CD4-positive, CD25-positive, alpha-beta regulatory T cell (primary cell): Measurements from ENCODE around the gene CEP112. TPM values are rescaled to one million over a fixed set of nuclear protein-coding genes. Genes with fewer than 3 reads are reported as not detected.

Source experiments
- ATAC-seq, 2 donors: fragments of 150-1000 bp; cut with Tn5 transposase; one replicate each; pipeline ENCODE4 v1.10.0; 2021; ENCODE audit warnings: low read depth in 2 of 2, moderate number of reproducible peaks in 2 of 2, moderate library complexity in 1 of 2
- DNase-seq, 3 donors: peaks; one replicate each; pipeline versions ENCODE4 v3.0.0 to v3.0.0-alpha.2; 2012 to 2022; ENCODE audit warnings: mixed read lengths in 1 of 3
- H3K27ac ChIP-seq: one replicate; pipeline ENCODE4 v1.7.0; 2013; ENCODE audit warnings: mild to moderate bottlenecking, low read length; ENCODE audit not compliant: insufficient read depth, poor library complexity, severe bottlenecking
- H3K27me3 ChIP-seq: one replicate; pipeline ENCODE4 v1.7.0; 2013; ENCODE audit warnings: low read length; ENCODE audit not compliant: control insufficient read depth, insufficient read depth
- H3K36me3 ChIP-seq: one replicate; pipeline ENCODE4 v1.7.0; 2013; ENCODE audit warnings: mild to moderate bottlenecking, low read length, moderate library complexity; ENCODE audit not compliant: control insufficient read depth, insufficient read depth
- H3K4me1 ChIP-seq: 2 replicates; pipeline ENCODE4 v1.7.0; 2013; ENCODE audit warnings: mild to moderate bottlenecking, low read length; ENCODE audit not compliant: insufficient read depth, control insufficient read depth, poor library complexity, severe bottlenecking
- H3K4me3 ChIP-seq: one replicate; pipeline ENCODE4 v1.7.0; 2013; ENCODE audit warnings: low read depth, mild to moderate bottlenecking, low read length, moderate library complexity
- H3K9me3 ChIP-seq, 2 experiments: 1 replicate in 1 of 2; 2 replicates in 1 of 2; pipeline ENCODE4 v1.7.0; 2013; ENCODE audit warnings: low read length in 2 of 2, mild to moderate bottlenecking in 1 of 2, moderate library complexity in 1 of 2; ENCODE audit not compliant: control insufficient read depth in 2 of 2
- H3K27ac Mint-ChIP-seq, 3 donors: one replicate each; pipeline ENCODE4 v1.8.0; 2020 to 2022; ENCODE audit warnings: mild to moderate bottlenecking in 3 of 3, mixed read lengths in 3 of 3, moderate library complexity in 2 of 3
- H3K27me3 Mint-ChIP-seq: one replicate; pipeline ENCODE4 v1.8.0; 2022; ENCODE audit warnings: mild to moderate bottlenecking, mixed read lengths
- H3K36me3 Mint-ChIP-seq: one replicate; pipeline ENCODE4 v1.8.0; 2020; ENCODE audit warnings: mixed read lengths
- H3K4me1 Mint-ChIP-seq, 4 donors: one replicate each; pipeline ENCODE4 v1.8.0; 2020 to 2022; ENCODE audit warnings: mixed read lengths in 4 of 4, mild to moderate bottlenecking in 1 of 4
- H3K4me3 Mint-ChIP-seq, 4 donors: one replicate each; pipeline ENCODE4 v1.8.0; 2020 to 2022; ENCODE audit warnings: mild to moderate bottlenecking in 4 of 4, mixed read lengths in 4 of 4, moderate library complexity in 3 of 4
- H3K9me3 Mint-ChIP-seq, 7 donors: one replicate each; pipeline ENCODE4 v1.8.0; 2020 to 2022; ENCODE audit warnings: mixed read lengths in 7 of 7, mild to moderate bottlenecking in 3 of 7, moderate library complexity in 2 of 7
- polyA plus RNA-seq, 4 donors: library from polyadenylated mRNA; unstranded; fragments of 300-500 nt; fragmentation: Illumina TruSeq; gene quantifications; one replicate each; pipeline ENCODE4 v1.2.3, GENCODE V29; 2021
- total RNA-seq: library from RNA; stranded (reverse); gene quantifications from one replicate; pipeline ENCODE4 v1.2.3, GENCODE V29; 2022

The CEP112 gene
- total and polyA plus RNA-seq, 5 donors from 2014 or later: 0.15 to 2.3 (median 0.54) TPM; not detected in 1

- Histone ChIP-seq H3K36me3 (no peaks in the 10 kb centered on the region), H3K27ac (no peak overlapping the region), H3K4me3 (no peak overlapping the region), H3K27me3 (no peaks in the 10 kb centered on the region), H3K4me1 (no peaks in the 10 kb centered on the region), H3K9me3 (no peaks in the 10 kb centered on the region)
- H3K27me3 Mint-ChIP-seq: no peaks in the 10 kb centered on the region
- DNase-seq (no peak), ATAC-seq (no peak)
- H3K36me3 Mint-ChIP-seq: no peaks in the 10 kb centered on the region
- no peaks in the 10 kb centered on the region for H3K4me1 Mint-ChIP-seq
- no peak overlapping the region for H3K4me3 Mint-ChIP-seq
- H3K27ac Mint-ChIP-seq: no peak overlapping the region
- H3K9me3 Mint-ChIP-seq: peaks cover 0 to 4% (median 0%) of the 10 kb centered on the region in 7 donors
These were observed 147.8 kb downstream of the CEP112 start for GRCh38 chr17:66044083-66044482.

- Mint-ChIP-seq H3K4me1 (no peaks in the 10 kb centered on the region), H3K4me3 (no peak overlapping the region), H3K27me3 (no peaks in the 10 kb centered on the region), H3K27ac (no peak overlapping the region), H3K9me3 (peaks cover 0 to 1% (median 0%) of the 10 kb centered on the region in 7 donors), H3K36me3 (no peaks in the 10 kb centered on the region)
- no peak overlapping the region for H3K4me3 ChIP-seq
- H3K36me3 ChIP-seq: no peaks in the 10 kb centered on the region
- H3K9me3 ChIP-seq: no peaks in the 10 kb centered on the region
- H3K27ac ChIP-seq: no peak overlapping the region
- DNase-seq: no peak
- ATAC-seq: no peak
- H3K27me3 ChIP-seq: no peaks in the 10 kb centered on the region
- no peaks in the 10 kb centered on the region for H3K4me1 ChIP-seq
These were observed 148.5 kb downstream of the CEP112 start for GRCh38 chr17:66043419-66043818.

GRCh38 chr17:66040402-66040801 lies 151.5 kb downstream of the CEP112 start:
- DNase-seq (no peak), ATAC-seq (no peak)
- Mint-ChIP-seq H3K27ac (no peak overlapping the region), H3K4me3 (no peak overlapping the region), H3K9me3 (no peaks in the 10 kb centered on the region), H3K36me3 (no peaks in the 10 kb centered on the region), H3K27me3 (no peaks in the 10 kb centered on the region), H3K4me1 (no peaks in the 10 kb centered on the region)
- H3K27me3 ChIP-seq: no peaks in the 10 kb centered on the region
- H3K27ac ChIP-seq: no peak overlapping the region
- no peaks in the 10 kb centered on the region for H3K36me3 ChIP-seq
- no peaks in the 10 kb centered on the region for H3K4me1 ChIP-seq
- no peaks in the 10 kb centered on the region for H3K9me3 ChIP-seq
- no peak overlapping the region for H3K4me3 ChIP-seq

GRCh38 chr17:66038125-66038524 lies 153.8 kb downstream of the CEP112 start:
- Mint-ChIP-seq H3K36me3 (no peaks in the 10 kb centered on the region), H3K4me1 (no peaks in the 10 kb centered on the region), H3K4me3 (no peak overlapping the region), H3K27me3 (no peaks in the 10 kb centered on the region), H3K27ac (no peak overlapping the region), H3K9me3 (no peaks in the 10 kb centered on the region)
- H3K9me3 ChIP-seq: no peaks in the 10 kb centered on the region
- no peak overlapping the region for H3K27ac ChIP-seq
- ATAC-seq (no peak), DNase-seq (no peak)
- H3K4me1 ChIP-seq: no peaks in the 10 kb centered on the region
- H3K36me3 ChIP-seq: no peaks in the 10 kb centered on the region
- no peaks in the 10 kb centered on the region for H3K27me3 ChIP-seq
- H3K4me3 ChIP-seq: no peak overlapping the region

GRCh38 chr17:66037221-66037620 lies 154.7 kb downstream of the CEP112 start:
- Mint-ChIP-seq H3K36me3 (no peaks in the 10 kb centered on the region), H3K27me3 (peaks cover 6% of the 10 kb centered on the region), H3K9me3 (no peaks in the 10 kb centered on the region), H3K4me3 (no peak overlapping the region), H3K27ac (no peak overlapping the region), H3K4me1 (no peaks in the 10 kb centered on the region)
- Histone ChIP-seq H3K36me3 (no peaks in the 10 kb centered on the region), H3K9me3 (no peaks in the 10 kb centered on the region), H3K4me3 (no peak overlapping the region), H3K4me1 (no peaks in the 10 kb centered on the region), H3K27ac (no peak overlapping the region), H3K27me3 (no peaks in the 10 kb centered on the region)
- no peak for ATAC-seq
- no peak for DNase-seq

- H3K27me3 Mint-ChIP-seq: peaks cover 6% of the 10 kb centered on the region
- H3K27me3 ChIP-seq: no peaks in the 10 kb centered on the region
- H3K4me1 Mint-ChIP-seq: no peaks in the 10 kb centered on the region
- DNase-seq (peak in 1 of 3 donors; percentile 7), ATAC-seq (no peak)
- no peaks in the 10 kb centered on the region for H3K36me3 ChIP-seq
- H3K4me3 ChIP-seq: no peak overlapping the region
- H3K27ac ChIP-seq: no peak overlapping the region
- H3K27ac Mint-ChIP-seq: no peak overlapping the region
- H3K9me3 ChIP-seq: no peaks in the 10 kb centered on the region
- H3K9me3 Mint-ChIP-seq: peaks cover 0 to 2% (median 0%) of the 10 kb centered on the region in 7 donors
- no peak overlapping the region for H3K4me3 Mint-ChIP-seq
- no peaks in the 10 kb centered on the region for H3K36me3 Mint-ChIP-seq
- no peaks in the 10 kb centered on the region for H3K4me1 ChIP-seq
These were observed 159.7 kb downstream of the CEP112 start for GRCh38 chr17:66032082-66032712.

GRCh38 chr17:66025551-66025950 lies 166.4 kb downstream of the CEP112 start:
- H3K27ac ChIP-seq: no peak overlapping the region
- Mint-ChIP-seq H3K27ac (no peak overlapping the region), H3K36me3 (no peaks in the 10 kb centered on the region), H3K4me3 (no peak overlapping the region), H3K9me3 (peaks cover 4 to 29% (median 10%) of the 10 kb centered on the region in 7 donors), H3K27me3 (peaks cover 5% of the 10 kb centered on the region), H3K4me1 (no peaks in the 10 kb centered on the region)
- DNase-seq (no peak), ATAC-seq (no peak)
- H3K36me3 ChIP-seq: no peaks in the 10 kb centered on the region
- no peak overlapping the region for H3K4me3 ChIP-seq
- H3K4me1 ChIP-seq: no peaks in the 10 kb centered on the region
- H3K27me3 ChIP-seq: no peaks in the 10 kb centered on the region
- peaks cover 9 to 10% of the 10 kb centered on the region in 2 experiments for H3K9me3 ChIP-seq

GRCh38 chr17:66021757-66022156 lies 170.2 kb downstream of the CEP112 start:
- no peak overlapping the region for H3K4me3 ChIP-seq
- H3K4me1 Mint-ChIP-seq: no peaks in the 10 kb centered on the region
- ATAC-seq (no peak), DNase-seq (no peak)
- no peaks in the 10 kb centered on the region for H3K36me3 Mint-ChIP-seq
- no peak overlapping the region for H3K4me3 Mint-ChIP-seq
- H3K27ac Mint-ChIP-seq: no peak overlapping the region
- no peaks in the 10 kb centered on the region for H3K36me3 ChIP-seq
- peaks cover 2% of the 10 kb centered on the region for H3K27me3 Mint-ChIP-seq
- H3K4me1 ChIP-seq: no peaks in the 10 kb centered on the region
- peaks cover 6 to 29% (median 8%) of the 10 kb centered on the region in 7 donors for H3K9me3 Mint-ChIP-seq
- H3K9me3 ChIP-seq: peaks cover 9 to 10% of the 10 kb centered on the region in 2 experiments
- H3K27me3 ChIP-seq: no peaks in the 10 kb centered on the region
- H3K27ac ChIP-seq: no peak overlapping the region
